Measurements from ENCODE around the gene TM9SF1. TPM values are rescaled to one million over a fixed set of nuclear protein-coding genes. Genes with fewer than 3 reads are reported as not detected.
A peak's percentile ranks its signal among the peaks of the same experiment; 100 is the strongest.

Gene TM9SF1
- total and polyA plus RNA-seq, 7 donors = 7.9 to 37.2 (median 33.5) TPM

DNA sequence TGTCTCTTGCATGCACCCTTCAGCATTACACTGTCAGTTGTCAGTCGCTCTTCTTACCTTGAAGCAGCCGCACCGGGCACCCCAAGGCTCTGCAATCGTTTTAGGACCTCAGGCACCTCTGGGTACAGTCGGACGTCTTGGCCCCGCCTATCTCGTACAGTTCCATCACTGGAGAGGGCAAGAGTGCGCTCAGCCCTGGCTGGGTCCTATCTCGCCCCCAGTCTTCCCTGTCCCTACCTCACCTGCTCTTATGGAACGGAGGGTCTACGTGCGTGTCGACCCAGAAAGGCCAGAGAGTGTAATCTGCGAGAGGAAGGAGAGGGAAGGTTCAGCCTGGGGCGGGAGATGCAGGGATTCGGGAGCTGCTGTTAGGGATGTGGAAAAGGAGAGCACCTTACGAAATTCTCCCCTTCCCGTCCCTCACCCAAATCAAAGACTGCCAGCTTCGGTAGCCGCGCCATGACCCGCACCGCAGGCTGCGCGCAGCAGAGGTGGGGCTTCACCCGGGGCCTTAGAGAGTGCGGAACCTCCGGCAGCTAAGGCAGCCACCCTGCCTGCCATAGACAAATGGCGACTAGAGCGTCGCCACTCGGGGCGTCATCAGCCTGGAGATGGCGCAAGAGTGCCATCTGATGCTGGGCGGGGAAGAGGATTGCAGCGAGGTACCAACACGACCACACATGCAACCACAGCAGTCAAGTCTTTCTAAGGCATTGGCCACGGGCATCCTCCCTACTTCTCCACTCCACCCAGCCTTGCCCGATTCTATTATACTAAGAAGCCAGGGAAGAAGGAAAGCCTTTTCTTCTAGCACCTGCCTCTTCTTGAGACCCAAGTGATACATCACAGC lies 20.5 kb upstream of the TM9SF1 start, which contains the start of gene MDP1:
TSS of gene MDP1 (minus strand) at position 572 of the 850 bp plus-strand sequence. CDS start at position 461, 111 bp downstream.
- H3K4me3 ChIP-seq = peak within 1 kb of the TSS; percentile 63 to 77 (median 70)
- peaks cover 0 to 45% (median 34%) of the 10 kb centered on the region in 4 donors for H3K4me1 ChIP-seq
- H3K27me3 ChIP-seq = no peaks in the 10 kb centered on the region
- H3K9me3 ChIP-seq = no peaks in the 10 kb centered on the region
- intact Hi-C loops (cut with DNase I) = no loop called here
- H3K27ac ChIP-seq = peak within 1 kb of the TSS; percentile 91 to 97 (median 92)
- DNase-seq = peak; percentile 92
- peaks cover 0 to 18% (median 4%) of the 10 kb centered on the region in 4 donors for H3K36me3 ChIP-seq
- TF ChIP-seq POLR2AphosphoS5 (IDR thresholded peaks at IDR 0.05) = peak; percentile 89 to 94 (median 93)
- TF ChIP-seq EP300 (IDR thresholded peaks at IDR 0.05) = no peak
- TF ChIP-seq POLR2A (IDR thresholded peaks at IDR 0.05) = peak; percentile 83 to 84
- TF ChIP-seq, protein P1, sequence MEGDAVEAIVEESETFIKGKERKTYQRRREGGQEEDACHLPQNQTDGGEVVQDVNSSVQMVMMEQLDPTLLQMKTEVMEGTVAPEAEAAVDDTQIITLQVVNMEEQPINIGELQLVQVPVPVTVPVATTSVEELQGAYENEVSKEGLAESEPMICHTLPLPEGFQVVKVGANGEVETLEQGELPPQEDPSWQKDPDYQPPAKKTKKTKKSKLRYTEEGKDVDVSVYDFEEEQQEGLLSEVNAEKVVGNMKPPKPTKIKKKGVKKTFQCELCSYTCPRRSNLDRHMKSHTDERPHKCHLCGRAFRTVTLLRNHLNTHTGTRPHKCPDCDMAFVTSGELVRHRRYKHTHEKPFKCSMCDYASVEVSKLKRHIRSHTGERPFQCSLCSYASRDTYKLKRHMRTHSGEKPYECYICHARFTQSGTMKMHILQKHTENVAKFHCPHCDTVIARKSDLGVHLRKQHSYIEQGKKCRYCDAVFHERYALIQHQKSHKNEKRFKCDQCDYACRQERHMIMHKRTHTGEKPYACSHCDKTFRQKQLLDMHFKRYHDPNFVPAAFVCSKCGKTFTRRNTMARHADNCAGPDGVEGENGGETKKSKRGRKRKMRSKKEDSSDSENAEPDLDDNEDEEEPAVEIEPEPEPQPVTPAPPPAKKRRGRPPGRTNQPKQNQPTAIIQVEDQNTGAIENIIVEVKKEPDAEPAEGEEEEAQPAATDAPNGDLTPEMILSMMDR (IDR thresholded peaks at IDR 0.05) = peak in 3 of 4 experiments; percentile 14 to 45 (median 30)
- WGBS, 2 donors = 0 to 1% methylated on average over 40 of the region's 40 CpGs

DNA sequence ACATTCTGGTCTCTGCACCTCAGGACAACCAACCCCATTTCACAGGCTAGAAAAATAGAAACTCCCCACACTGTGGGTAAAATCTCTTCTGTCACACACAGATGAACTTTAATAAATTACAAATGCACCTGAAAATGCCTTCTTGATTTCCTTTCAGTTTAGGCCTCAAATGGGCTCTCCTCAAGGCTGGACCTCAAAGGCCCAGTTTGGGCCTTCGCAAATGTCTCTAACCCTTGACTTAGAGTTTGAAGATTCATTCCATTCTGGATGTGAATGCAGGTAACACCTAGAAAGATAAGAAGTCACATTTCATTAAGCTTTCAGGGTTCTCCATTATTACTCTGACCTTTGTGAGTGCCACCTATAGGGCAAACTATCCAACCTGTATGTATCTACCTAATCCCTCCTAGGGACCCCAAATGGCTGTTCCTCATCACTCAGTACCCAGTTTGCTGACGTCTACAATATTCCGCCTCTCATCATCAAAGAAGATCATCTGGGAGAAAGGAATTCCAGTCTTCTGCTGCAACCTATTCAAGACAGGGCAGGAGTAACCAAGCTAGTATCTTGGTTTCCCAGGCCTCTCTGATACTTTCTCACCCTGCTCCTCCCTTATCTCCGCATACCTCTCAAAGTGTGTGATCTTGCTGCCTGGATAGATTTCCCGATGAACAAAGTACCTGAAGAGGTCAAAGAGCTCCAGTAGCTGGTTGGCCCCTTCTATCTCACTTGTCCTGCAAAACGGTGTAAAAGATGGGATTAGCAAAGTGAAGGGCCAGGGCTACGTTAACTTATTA lies 18.8 kb upstream of the TM9SF1 start:
- TF ChIP-seq EP300 (IDR thresholded peaks at IDR 0.05) (no peak), POLR2AphosphoS5 (IDR thresholded peaks at IDR 0.05) (no peak), POLR2A (IDR thresholded peaks at IDR 0.05) (no peak)
- TF ChIP-seq, protein P1 (IDR thresholded peaks at IDR 0.05) = no peak
- H3K4me3 ChIP-seq = peak overlapping the region in 3 of 4 donors; percentile 67 to 73 (median 71)
- H3K9me3 ChIP-seq = no peaks in the 10 kb centered on the region
- WGBS, 2 donors = 91 to 94% methylated on average over 7 of the region's 7 CpGs
- peak overlapping the region; percentile 91 to 97 (median 92) for H3K27ac ChIP-seq
- H3K27me3 ChIP-seq = no peaks in the 10 kb centered on the region
- DNase-seq = peak; percentile 2
- intact Hi-C loops (cut with DNase I) = loop anchor here (2.0 kb wide), 1 partner anchor 19 kb away; the partner anchor contains the start of gene TM9SF1
- peaks cover 5 to 34% (median 13%) of the 10 kb centered on the region in 4 donors for H3K36me3 ChIP-seq
- H3K4me1 ChIP-seq = peaks cover 0 to 45% (median 34%) of the 10 kb centered on the region in 4 donors

DNA sequence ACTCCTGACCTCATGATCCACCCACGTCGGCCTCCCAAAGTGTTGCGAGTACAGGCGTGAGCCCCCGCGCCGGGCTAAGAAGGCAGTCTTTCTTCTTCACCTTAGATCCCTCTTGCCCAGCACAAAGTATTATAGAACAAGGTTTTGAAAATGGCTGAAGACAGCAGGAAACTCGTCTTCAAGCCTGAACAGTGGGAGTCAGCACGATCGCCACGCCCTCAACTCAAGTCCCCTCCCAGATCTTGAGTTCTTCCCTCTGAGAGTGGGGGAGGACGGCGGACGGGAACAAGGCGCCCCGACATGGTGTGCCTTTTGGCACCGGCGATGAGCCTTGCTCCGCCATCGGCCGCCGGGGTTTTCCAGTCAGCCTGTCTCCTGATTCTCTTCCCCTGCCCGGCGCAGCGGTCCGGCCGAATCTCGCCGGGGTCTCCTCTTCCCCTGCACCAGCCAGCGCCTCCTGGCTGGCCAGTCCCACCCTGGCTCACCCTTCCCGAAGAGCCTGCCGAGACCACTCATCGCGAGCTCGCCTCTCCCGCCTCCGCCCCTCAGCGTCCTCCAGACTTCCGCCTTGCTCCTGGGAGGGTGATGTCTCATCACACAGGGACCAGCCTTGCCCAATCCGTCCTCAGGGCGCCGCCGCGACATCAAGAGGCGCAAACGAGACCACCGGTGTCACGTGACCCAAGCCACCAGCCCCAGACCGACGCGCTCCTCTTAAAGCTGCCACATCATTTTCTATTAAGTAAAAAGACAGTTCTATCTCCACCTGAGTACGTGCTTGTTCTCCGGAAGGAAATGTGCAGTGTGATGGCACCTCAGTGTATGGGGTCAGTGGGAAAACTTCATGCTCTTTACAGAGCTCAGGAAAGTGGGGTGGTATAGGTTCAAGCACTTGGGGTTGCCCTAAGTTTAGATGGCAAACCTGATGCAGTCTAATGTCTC lies 18.0 kb upstream of the TM9SF1 start, which contains the start of gene CHMP4A:
TSS of gene CHMP4A (minus strand) at position 565 of the 942 bp plus-strand sequence. CDS start at position 516, 49 bp downstream.
- H3K4me1 ChIP-seq = peaks cover 0 to 45% (median 34%) of the 10 kb centered on the region in 4 donors
- TF ChIP-seq, protein P1 (IDR thresholded peaks at IDR 0.05) = no peak
- TF ChIP-seq POLR2AphosphoS5 (IDR thresholded peaks at IDR 0.05) (peak; percentile 98 to 99 (median 99)), EP300 (IDR thresholded peaks at IDR 0.05) (no peak), POLR2A (IDR thresholded peaks at IDR 0.05) (peak; percentile 94 to 97)

More for the DNA sequence above, 18.0 kb upstream of the TM9SF1 start, which contains the start of gene CHMP4A:
- Histone ChIP-seq H3K27ac (peak within 1 kb of the TSS; percentile 91 to 97 (median 92)), H3K27me3 (no peaks in the 10 kb centered on the region), H3K4me3 (peak within 1 kb of the TSS; percentile 58 to 73 (median 69)), H3K36me3 (peaks cover 5 to 43% (median 15%) of the 10 kb centered on the region in 4 donors), H3K9me3 (no peaks in the 10 kb centered on the region)
- 0 to 1% methylated on average over 53 of the region's 53 CpGs for WGBS, 2 donors
- DNase-seq = peak; percentile 99
- intact Hi-C loops (cut with DNase I) = loop anchor here (2.0 kb wide), 1 partner anchor 18 kb away; the partner anchor contains the start of gene TM9SF1

Measured in sigmoid colon (tissue), 7 donors.